PC-9 (cell line): ENCODE measurements around the gene IL34.

Experiments used
- EZH2 ChIP-seq: fragments of 200-600 bp; sonication (generic); IDR thresholded peaks from 2 replicates; pipeline ENCODE4 v1.8.0; 2017; ENCODE audit warnings: antibody characterized with exemption, low read depth
- TF ChIP-seq, protein P1 (sequence below): fragments of 200-600 bp; sonication (generic); conservative IDR thresholded peaks from 2 replicates; pipeline ENCODE4 v1.6.1; 2017; ENCODE audit warnings: mixed run types, antibody characterized with exemption, mild to moderate bottlenecking, moderate library complexity

DNA sequence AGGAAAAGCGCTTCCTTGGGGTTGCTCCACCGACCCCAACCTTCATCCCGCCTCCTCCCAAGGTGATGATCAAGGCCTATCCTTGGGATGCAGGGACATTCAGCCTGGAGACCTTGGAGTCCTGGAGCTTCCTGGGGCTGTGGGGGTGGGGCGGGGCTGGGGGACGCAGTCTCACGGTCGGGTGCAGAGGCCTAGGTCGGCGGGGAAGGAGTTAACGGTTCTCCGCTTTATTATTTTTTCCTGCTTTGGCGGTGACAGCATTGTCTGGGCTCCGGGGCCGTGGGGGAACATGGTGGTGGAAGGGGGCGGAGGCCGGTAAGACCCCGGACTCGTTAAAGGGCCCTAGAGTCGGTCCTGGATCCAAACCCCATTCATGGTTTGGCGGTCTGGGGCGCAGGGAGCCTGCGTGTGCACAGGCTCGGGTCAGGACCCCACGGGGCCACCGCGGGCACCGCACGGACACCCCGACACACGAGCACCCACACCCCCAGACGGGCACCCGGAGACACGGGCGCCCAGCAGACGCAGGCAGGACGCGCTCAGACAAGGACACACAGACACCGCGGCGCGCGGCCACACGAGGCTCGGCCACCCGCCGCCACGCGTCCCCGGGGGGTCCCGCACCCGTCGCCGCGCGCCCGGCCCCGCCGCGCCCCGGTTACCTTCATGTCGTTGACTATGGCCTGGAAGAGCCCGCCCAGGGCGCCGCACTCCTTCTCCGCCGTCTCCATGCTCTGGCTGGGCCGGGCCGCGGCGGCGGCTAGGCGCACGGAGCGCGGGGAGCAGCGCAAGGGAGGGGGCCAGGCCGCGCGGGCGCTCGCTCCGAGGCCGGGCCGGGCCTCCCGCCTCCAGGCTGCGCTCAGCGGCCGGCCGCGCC lies 38.9 kb downstream of the IL34 start:
- TF ChIP-seq, protein P1, sequence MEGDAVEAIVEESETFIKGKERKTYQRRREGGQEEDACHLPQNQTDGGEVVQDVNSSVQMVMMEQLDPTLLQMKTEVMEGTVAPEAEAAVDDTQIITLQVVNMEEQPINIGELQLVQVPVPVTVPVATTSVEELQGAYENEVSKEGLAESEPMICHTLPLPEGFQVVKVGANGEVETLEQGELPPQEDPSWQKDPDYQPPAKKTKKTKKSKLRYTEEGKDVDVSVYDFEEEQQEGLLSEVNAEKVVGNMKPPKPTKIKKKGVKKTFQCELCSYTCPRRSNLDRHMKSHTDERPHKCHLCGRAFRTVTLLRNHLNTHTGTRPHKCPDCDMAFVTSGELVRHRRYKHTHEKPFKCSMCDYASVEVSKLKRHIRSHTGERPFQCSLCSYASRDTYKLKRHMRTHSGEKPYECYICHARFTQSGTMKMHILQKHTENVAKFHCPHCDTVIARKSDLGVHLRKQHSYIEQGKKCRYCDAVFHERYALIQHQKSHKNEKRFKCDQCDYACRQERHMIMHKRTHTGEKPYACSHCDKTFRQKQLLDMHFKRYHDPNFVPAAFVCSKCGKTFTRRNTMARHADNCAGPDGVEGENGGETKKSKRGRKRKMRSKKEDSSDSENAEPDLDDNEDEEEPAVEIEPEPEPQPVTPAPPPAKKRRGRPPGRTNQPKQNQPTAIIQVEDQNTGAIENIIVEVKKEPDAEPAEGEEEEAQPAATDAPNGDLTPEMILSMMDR: no peak
- TF ChIP-seq EZH2: no peak
